Right forelimb (tissue), 1 donor: ENCODE results near the gene IRF5.

Source experiments
- DNase-seq: peaks from one replicate; pipeline ENCODE4 v3.0.0-alpha.2; 2018

IRF5 gene

DNA sequence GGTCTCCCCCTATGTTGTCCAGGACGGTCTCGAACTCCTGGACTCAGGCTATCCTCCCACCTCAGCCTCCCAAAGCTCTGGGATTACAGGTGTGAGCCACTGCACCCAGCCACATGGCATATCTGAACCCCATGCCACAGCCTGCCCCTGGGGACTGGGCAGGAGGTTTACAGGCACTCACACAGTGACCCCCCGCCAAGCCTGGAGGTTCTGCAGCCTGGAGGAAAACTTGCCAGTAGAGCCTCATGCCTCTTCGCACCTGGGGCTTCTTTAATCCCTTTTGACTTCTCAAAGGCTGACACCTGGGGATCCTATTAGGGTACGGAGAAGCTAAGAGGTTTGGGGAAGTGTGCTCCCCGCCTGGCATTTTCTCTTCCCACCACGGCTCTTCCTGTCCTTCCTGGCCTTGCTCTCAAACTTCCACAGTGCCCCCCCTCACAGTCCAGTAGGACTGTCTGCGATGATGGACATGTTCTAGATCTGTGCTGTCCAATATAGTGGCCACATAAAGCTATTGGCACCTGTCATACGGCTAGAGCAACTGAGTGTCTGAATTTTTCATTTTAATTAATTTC, 15.8 kb upstream of the IRF5 start:
- DNase-seq, result no peak

DNA sequence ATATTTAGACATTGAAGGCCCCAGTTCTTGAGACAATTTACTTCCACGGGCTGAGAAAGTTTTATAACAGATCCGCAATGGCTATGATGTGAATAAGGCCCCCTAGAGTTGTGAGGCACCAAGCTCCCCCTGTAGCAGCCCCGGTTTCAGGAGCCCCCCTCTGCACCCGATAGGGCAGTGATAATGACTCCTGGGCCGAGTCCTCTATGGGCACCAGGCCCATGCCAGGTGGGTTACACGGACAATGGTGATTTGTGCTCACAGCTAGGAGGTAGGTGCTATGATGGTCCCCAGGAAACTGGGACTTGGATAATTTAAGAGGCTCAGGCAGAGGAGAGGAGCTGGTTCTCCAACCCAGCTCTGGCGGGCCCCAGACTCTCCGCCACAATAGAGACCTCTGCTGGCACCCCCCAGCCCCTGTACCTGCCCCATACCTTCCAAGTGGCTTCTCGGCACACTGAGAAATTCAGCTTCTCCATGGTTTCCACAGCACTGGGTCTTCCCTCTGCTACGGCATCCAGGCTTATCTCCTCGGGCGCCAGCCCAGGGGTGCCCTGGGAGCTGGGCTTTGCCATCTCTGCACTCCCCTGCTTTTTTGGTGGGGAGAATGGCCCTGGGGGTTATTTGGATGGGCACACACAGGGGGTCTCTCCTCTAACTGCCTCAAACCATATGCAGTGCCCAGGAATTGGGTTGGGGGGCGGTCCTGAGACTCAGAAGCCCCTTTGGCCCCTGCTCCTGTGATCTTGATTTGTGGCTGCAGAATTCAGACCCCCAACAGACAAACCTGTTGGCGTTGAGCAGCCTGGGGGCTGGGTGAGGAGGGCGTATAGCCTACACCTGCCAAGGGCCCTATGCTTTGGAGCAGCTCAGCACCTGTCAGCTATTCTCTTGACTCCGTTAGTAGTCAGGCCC, 15.0 kb upstream of the IRF5 start:
- DNase-seq, result no peak

DNA sequence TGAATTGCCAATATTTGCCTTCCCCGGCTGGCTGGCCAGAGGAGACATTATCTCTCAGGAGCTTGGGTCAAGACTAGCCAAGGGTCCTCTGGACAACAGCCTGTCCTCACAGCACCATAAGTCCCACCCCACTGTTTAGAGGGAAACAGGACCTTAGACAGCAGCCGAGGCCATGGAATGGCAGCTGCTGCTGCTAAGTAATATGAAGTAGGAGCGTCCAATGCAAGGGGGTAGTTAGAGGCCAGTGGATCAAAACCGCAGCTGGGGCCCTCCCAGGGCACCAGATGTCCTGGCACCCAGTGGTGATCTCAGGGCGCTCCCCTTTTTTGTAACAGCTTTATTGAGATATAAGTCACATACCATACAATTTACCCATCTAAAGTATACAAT, 14.3 kb upstream of the IRF5 start:
- DNase-seq, result no peak

DNA sequence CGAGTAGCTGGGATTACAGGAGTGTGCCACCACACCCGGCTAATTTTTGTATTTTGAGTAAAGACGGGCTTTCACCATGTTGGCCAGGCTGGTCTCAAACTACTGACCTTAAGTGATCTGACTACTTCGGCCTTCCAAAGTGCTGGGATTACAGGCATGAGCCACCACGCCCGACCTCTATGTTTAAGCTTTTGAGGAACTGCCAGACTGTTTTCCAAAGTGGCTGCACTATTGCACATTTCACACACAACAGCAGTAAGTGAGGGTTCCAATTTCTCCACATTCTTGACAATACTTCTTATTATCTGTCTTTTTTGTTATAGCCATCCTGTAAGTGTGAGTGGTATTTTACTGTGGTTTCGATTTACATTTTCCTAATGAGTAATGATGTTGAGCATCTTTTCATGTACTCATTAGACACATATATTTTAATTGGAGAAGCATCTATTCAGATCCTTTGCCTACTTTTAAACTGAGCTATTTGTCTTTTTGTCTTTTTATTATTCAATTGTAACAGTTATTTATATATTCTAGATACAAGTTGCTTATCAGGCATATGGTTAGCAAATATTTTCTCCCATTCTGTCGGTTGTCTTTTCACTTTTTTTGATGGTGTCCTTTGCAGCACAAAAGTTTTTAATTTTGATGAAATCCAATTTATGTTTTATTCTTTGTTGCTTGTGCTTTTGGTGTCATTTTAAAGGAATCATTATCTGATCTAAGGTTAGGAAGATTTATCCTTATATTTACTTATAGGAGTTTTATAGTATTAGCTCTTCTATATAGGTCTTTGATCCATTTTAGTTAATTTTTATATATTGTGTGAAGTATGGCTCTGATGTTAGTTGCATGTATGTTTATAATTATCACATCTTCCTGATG, 12.8 kb upstream of the IRF5 start:
- DNase-seq, result no peak

DNA sequence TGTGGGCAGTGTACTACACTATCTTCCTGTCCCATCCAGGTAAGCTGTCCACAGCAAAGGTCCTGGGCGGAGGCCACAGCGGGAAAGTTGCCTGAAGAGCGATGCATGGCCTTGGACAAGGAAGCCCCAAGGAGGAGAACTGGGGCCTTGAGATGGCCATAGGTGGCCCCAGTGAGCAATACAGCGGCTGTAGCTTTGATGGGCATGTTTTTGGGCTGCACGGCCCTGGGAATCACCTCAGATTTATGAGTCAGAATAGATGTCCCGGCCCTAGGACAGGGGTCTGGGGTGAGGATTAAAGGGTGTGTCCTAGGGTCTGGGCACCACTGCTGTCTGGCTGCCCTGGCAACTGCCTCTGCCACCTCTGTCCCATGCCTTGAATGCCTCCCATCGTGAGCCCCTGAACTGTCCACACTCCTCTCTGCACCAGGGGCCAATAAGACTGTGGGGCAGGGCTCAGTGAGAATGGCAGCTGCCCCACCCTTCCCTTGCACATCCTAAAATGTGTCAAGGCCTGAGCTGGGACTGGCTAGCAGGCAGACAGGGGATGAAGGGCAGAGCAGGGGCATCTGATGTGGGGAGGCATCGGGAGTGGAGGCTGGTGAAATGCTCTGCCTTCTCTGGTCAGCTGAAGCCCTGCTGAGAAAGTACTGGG, 9.4 kb upstream of the IRF5 start:
- DNase-seq, result peak; percentile 32

DNA sequence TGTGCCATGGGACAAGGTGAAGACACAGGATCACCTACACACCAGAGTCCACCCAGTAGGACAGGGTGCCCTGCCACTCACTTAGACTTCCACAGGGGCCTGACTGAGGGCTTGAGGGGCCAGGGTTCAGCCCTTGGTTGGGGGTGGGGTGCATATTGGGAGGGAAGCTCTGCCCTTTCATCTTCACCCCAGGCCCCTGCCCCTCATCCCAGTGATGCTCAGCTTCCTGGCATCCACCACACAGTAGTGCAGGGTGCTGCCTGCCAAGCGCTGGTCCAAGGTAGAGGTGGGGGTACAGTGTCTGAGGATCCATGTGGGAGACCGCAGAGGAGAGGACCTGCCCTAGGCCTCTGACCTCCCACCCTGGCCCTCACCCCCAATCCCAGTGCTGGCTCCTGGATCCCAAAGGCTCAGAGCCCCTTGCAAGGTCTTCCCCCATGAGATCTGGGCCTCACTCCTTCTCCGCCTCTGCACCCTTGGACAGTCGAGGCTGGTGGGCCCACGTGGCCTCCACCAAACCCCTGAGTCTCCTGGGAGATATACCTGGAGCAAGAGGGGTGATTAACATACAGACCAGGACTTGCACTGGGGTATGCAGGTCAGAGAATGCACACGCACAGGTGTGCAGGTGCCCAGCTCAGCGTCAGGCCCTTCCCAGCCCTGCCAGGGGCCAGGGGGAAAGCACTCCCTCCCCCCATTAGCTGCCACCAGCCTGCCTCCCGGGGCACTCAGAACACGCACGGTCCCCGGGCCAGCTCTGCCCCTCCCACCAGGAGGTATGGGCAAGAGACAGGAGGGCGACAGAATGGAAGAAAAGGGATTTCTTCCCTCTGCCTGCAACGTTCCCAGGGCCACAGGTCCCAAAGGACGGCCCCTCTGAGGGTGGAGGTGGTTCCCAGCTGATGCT, 8.6 kb upstream of the IRF5 start:
- DNase-seq, result peak; percentile 22

DNA sequence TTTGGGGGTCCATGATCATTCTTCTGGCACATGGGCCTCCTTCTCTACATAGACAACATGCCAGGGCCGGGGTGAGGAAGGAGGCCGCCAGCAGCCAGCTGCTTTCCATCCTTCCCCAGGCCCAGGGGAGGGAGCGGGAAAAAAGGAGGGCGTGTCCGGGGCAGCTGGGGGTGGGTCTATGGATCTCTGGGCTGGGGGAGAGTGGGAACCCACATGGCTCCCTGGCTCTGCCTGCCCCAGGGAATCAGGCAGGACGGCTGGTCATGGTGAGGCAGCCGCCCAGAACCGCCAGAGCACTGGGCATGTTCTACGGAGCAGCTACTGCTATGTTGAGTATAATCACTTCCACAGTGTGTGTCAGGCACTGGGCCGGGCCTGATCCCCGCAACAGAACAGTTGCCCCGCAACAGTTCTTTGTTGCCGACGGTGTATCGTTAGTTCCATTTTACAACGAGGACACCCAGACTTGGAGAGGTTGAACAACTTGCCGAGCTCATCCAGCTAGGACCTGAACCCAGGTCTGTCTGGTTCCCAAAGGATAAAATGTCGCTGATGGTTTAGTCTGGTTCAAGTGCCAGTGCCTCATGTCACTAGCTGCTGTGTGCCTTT, 6.4 kb upstream of the IRF5 start:
- peak; percentile 11 for DNase-seq

DNA sequence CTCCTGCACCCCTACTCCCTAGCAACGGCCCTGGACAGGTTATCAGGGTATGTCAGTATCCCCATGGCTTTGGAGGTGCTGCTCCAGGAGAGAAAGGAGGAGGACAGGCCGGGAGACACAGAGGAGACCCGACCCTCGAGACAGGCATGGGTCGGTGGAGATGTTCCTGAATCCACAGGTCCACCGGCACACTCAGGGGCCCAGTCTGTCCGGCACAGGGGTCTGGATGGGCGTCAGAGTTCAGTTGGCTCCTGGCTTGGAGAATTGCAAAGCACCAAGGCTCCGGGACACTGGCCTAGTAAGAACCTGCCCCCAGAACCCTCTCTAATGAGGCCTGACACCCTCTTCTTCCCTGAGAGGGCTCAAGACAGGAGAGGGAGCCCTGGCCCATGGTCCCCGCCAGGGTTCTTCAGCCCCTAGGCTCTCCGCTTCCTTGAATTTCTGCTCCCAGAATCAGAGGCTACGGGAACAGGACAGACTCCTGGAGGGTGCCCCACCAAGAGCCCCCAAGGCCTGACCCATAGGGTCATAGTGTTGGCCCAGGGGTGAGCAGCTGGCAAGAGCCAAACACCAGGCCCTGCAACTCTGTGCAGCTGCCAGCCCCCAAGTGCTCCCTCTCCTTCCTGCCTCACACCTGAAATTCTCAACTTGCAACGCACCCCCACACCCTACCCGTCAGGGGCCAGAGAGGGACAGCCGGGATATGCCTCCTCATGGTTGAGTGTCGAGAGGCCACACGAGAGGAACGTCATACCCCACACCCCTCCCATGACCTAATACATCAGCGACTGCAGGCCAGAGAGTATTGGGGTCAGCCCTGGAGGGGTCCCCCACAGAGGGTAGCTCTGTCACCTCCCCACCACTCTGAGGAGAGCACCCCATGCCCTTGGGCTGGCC, 5.5 kb upstream of the IRF5 start:
- DNase-seq, result peak; percentile 21

DNA sequence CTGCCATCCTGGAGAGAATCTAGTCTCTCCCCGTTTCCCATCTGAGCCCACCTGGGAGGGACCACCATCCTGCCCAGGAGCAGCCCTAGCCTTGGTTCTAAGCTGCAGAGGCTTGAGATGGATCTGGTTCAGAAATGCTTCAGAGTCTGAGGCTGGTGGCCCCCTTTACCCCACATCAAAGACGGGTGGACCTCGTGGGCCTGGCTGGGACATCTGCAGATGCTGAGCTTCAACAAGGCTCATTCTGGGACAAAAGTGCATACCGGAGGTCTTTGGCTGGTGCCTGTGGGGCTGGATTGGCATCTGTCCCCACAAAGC, 4.9 kb upstream of the IRF5 start:
- DNase-seq, result no peak

DNA sequence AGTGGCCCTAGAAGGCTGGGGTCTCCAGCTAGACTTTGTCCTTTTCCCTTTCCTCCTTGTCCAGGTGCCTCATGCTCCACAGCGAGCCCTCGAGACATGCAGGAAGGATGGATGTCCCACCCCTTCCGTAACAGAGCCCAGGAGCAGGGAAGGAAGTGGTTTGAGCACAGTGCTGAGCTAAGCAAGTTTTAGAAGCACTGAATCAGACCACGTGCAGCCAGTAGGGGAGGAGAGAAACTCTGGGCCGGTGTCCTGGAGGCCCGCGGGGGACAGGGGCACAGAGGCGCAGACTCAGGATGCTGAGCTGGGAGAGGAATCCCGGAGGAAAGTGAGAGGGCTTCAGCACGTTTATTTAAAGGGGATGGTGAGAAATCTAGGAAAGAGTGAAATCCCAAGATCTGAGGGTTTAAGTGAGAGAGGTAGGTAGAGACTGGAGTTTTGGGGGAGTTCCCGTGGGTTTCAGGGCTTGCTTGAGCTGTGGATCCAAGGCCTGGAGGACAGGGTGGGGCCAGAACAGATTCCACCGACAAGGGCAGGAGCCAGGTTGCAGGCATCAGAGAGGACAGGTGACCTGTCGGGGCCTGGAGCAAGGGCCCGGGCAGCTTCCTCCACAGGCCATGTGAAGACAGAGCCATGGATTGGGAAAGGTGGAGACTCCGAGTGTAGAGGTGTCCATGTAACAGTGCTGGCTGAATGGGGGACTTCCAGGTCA, 4.4 kb upstream of the IRF5 start:
- no peak for DNase-seq

DNA sequence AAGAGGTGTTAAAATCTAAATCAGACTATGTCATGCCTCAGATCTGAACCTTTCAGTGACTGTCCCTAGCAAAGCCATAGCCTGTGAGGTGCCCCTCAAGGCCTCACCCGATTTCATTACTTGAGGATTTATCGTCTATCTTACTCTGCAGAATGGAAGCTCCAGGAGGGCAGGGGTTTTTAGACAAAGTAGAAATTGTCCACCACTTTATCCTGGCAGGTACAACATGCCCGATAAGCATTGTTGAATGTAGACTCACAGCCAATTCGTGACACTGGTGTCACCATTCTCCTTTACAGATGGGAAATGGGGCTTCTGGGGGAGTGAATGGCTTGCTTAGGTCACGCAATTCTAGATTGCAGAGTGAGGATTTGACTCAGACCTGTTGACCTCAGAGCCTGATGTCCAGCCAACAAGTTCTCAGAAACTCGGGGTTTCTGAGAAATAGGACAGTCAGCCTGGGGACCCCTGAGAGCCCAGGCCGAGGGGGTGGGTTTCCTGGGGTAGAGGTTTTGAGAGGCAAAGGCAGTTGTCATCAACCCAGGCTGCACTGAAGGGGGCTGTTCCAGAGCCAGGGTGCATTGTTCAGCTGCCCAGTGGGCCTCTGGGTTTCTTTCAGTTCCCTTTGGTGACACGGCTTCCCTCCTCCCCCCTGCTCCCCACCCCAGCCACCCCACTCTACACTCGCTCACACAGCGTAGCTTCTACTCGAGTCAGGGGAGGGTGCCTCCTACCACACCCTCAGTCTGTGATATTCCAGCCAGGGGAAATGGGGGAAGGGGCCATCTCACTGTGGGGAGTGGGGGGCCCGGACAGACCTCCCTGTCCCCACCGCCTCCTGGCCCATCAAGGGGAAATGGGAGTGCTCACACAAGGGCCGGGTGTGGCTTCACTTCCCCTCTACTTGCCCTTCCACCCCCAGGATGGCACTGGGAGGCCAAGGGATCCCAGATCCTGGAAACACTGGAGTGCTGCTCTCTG, 3.1 kb upstream of the IRF5 start:
- DNase-seq, result no peak

DNA sequence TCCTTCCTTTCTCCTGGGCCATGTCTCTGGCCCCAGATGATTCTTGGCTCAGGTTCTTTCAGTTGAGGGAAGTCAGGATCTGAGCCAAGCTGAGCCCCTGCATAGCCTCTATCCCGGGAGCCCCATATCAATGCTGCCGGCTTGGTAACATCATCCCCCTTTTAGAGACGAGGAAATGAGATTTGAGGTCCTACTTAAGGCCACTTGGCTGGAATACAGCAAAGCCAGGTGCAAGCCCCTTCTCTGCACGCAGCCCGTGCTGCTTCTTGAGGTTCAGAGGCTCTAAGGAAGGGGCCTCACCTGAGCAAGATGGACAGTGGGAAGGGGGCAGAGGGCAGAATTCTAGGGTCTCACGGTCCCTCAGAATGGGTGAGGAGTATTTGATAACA, 2.4 kb upstream of the IRF5 start:
- DNase-seq, result no peak

DNA sequence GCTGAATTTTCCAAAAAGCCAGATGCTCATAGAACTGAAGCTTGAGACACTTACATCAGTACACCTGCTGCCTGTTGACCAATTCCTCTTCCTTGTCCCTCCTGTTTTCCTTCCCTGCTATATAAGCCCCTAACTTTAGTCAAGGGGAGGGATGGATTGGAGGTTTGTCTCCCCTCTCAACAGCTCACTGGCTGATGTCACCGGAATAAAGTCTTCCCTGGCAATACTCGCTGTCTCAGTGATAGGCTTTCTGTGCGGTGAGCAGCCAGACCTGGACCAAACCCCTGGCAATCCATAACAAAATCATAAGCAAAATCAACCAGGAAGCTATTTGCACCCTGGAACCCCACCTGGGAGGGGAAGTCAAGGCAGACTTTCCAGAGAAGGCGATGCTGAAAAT, 929 bp upstream of the IRF5 start:
- DNase-seq, result no peak

DNA sequence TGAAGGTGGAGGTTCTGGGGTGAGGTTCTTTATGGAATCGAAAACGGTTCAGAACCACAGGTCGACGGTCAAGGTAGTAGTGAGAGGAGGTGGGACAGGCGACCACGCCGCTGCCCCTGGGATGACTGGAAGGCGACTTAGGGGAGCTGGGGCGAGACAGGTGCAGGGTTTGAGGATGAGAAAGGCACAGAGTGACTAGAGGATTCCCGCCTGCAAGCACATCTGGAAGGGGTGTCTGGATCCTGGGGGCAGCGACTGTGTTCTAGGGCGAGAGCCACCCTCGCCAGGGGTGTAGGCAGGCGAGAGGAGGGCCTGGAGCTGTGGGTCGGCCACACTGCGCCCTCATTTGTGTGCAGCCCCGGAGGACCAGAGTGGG, 468 bp upstream of the IRF5 start:
- no peak for DNase-seq

DNA sequence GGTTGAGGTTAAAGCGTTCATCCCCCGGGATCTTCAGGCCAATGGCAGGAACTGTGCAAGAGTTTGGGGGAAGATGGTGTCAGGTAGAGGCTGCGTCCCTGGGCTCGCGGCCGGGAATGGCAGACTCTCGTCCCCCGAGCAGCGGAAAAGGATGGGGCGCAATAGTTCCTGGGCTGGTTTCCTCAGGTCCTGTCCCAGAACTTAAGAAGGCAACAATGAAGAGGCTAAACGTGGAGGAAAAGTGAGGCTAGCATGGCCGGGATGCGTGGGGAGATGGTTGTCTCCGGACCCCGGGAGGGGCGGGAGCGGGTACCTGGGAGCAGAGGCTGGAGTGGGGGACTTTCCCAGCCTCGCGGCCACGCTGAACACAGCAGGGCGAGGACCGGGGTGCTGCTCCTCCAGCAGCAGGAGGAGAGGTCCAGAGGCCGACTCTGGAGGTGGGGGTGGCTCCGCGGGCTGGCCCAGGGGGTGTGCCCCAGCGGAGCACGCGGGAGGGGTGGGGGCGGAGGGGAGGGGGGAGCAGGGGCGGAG, 882 bp downstream of the IRF5 start:
- no peak for DNase-seq

DNA sequence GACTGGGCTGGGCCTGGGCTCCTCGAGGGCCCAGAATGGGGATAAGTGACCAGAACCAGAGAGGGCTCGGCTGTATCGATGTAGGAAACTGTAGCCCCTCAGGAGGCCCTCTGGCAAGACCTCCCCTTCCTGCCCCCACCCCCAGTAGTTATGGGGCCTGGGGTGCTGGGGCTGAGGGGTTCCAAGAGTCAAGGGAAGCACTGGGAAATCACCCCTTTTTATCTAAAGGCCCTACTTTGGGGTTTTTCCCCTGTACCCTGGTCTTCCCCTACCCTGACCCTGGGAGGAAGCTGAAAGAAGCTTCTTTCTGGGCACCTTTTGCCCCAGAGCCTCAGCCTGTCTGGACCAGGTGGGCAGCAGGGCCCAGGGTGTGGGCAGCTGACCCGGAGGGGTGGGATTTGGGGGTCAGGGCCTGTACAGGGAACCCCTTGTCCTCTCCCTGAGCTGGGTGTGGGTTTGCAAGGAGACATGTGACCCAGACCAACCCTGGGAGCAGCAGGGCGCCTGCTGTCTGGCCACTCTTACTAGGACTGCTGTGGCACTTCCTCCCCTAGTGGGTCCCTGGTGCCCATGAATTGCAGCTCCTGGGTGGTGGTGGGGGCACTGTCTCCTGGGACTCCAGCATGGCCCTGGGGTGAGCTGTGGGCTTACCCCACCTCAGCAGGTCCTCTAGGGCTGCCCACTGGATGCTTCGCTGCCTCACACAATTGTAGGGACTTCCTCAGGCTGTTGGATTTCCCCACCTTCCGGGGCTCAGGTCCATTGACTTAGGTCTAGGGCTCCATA, 1.5 kb downstream of the IRF5 start:
- DNase-seq, result no peak

DNA sequence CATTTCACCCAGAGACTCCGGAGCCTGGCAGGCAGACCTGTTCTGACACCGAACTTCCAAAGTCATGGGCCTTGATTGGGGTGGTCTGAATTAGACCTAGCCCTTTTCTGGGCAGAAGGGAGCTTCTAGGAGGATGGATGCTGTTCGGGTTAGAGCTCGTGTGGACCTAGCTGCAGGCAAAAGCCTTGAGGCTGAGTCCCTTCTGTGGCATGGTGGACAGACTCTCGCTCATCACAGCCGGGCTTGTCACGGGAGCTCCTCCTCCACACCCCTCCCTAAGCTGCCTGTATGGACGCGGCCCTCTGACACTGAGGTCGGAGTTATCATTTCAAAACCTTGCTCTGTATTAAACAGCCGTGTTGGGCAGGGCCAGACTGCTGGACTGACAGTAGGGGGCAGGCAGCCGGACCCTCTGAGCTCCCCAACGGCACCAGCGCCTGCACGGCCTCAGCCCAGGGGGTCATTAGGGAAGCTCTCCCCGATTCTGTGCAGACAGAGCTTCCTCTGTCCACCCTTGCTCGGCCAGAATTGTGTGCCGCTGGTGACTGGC, 2.2 kb downstream of the IRF5 start:
- no peak for DNase-seq
